ENCODE measurements around the gene GOLGA3. TPM values are rescaled to one million over a fixed set of nuclear protein-coding genes. Genes with fewer than 3 reads are reported as not detected.

GOLGA3 gene
- total and polyA plus RNA-seq, 4 donors: 5.0 to 43.0 (median 15.8) TPM

GRCh38 chr12:132804426-132804861 lies 24.2 kb downstream of the GOLGA3 start:
- Histone ChIP-seq H3K27ac (ENCODE audit: low read depth in 1 of 2, low read length in 2 of 2) (no peak overlapping the region), H3K4me1 (ENCODE audit: control insufficient read depth in 4 of 4, insufficient read depth in 4 of 4, low read length in 3 of 4) (no peaks in the 10 kb centered on the region)
- DNase-seq (ENCODE audit: low spot score): no peak

GRCh38 chr12:132803888-132804287 lies 24.8 kb downstream of the GOLGA3 start:
- WGBS: 95% methylated on average over 15 of the region's 15 CpGs
- peaks cover 21 to 85% (median 51%) of the 10 kb centered on the region in 4 donors for H3K36me3 ChIP-seq (ENCODE audit: control insufficient read depth in 4 of 4, insufficient read depth in 3 of 4, low read depth in 1 of 4, low read length in 3 of 4)

More at GRCh38 chr12:132804426-132804861, 24.2 kb downstream of the GOLGA3 start:
- Histone ChIP-seq H3K36me3 (ENCODE audit: control insufficient read depth in 4 of 4, insufficient read depth in 3 of 4, low read depth in 1 of 4, low read length in 3 of 4) (peaks cover 19 to 79% (median 46%) of the 10 kb centered on the region in 4 donors), H3K4me3 (ENCODE audit: low read depth in 1 of 3, low read length in 3 of 3) (no peak overlapping the region), H3K27me3 (ENCODE audit: control insufficient read depth in 4 of 4, insufficient read depth in 4 of 4, low read length in 3 of 4) (no peaks in the 10 kb centered on the region), H3K9me3 (ENCODE audit: control insufficient read depth in 4 of 4, low read length in 3 of 4) (no peaks in the 10 kb centered on the region), H3K9ac (ENCODE audit: low read depth in 1 of 2, low read length in 2 of 2) (no peak overlapping the region)
- TF ChIP-seq, protein P1, sequence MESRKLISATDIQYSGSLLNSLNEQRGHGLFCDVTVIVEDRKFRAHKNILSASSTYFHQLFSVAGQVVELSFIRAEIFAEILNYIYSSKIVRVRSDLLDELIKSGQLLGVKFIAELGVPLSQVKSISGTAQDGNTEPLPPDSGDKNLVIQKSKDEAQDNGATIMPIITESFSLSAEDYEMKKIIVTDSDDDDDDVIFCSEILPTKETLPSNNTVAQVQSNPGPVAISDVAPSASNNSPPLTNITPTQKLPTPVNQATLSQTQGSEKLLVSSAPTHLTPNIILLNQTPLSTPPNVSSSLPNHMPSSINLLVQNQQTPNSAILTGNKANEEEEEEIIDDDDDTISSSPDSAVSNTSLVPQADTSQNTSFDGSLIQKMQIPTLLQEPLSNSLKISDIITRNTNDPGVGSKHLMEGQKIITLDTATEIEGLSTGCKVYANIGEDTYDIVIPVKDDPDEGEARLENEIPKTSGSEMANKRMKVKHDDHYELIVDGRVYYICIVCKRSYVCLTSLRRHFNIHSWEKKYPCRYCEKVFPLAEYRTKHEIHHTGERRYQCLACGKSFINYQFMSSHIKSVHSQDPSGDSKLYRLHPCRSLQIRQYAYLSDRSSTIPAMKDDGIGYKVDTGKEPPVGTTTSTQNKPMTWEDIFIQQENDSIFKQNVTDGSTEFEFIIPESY (IDR thresholded peaks at IDR 0.05): no peak
- no peak for TF ChIP-seq MAX (IDR thresholded peaks at IDR 0.05)
- 83% methylated on average over 16 of the region's 16 CpGs for WGBS

GRCh38 chr12:132803125-132803524 lies 25.5 kb downstream of the GOLGA3 start:
- 97% methylated on average over 14 of the region's 14 CpGs for WGBS
- TF ChIP-seq RAD21 (IDR thresholded peaks at IDR 0.05) (no peak), JUND (IDR thresholded peaks at IDR 0.05) (no peak), SP1 (IDR thresholded peaks at IDR 0.05) (no peak), YY1 (IDR thresholded peaks at IDR 0.05) (no peak), FOXA2 (IDR thresholded peaks at IDR 0.05) (no peak), FOXA1 (IDR thresholded peaks at IDR 0.05) (no peak), MAX (IDR thresholded peaks at IDR 0.05) (no peak), TAF1 (conservative IDR thresholded peaks at IDR 0.05) (no peak), REST (IDR thresholded peaks at IDR 0.05) (no peak), HNF4A (conservative IDR thresholded peaks at IDR 0.05) (no peak), GABPA (IDR thresholded peaks at IDR 0.05 in 1 of 2, conservative IDR thresholded peaks at IDR 0.05 in 1 of 2) (no peak), RXRA (IDR thresholded peaks at IDR 0.05) (no peak), CTCF (IDR thresholded peaks at IDR 0.05; ENCODE audit: low read depth, low read length, missing input control) (no peak)
- TF ChIP-seq, protein P2, sequence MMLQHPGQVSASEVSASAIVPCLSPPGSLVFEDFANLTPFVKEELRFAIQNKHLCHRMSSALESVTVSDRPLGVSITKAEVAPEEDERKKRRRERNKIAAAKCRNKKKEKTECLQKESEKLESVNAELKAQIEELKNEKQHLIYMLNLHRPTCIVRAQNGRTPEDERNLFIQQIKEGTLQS (IDR thresholded peaks at IDR 0.05): no peak
- Histone ChIP-seq H3K4me1 (ENCODE audit: control insufficient read depth in 4 of 4, insufficient read depth in 4 of 4, low read length in 3 of 4) (no peaks in the 10 kb centered on the region), H3K9ac (ENCODE audit: low read depth in 1 of 2, low read length in 2 of 2) (no peak overlapping the region), H3K27me3 (ENCODE audit: control insufficient read depth in 4 of 4, insufficient read depth in 4 of 4, low read length in 3 of 4) (no peaks in the 10 kb centered on the region), H3K36me3 (ENCODE audit: control insufficient read depth in 4 of 4, insufficient read depth in 3 of 4, low read depth in 1 of 4, low read length in 3 of 4) (peaks cover 21 to 87% (median 53%) of the 10 kb centered on the region in 4 donors), H3K4me3 (ENCODE audit: low read depth in 1 of 3, low read length in 3 of 3) (no peak overlapping the region), H3K9me3 (ENCODE audit: control insufficient read depth in 4 of 4, low read length in 3 of 4) (no peaks in the 10 kb centered on the region), H3K27ac (ENCODE audit: low read depth in 1 of 2, low read length in 2 of 2) (no peak overlapping the region)
- DNase-seq (ENCODE audit: low spot score): no peak

More at GRCh38 chr12:132803888-132804287, 24.8 kb downstream of the GOLGA3 start:
- no peak for TF ChIP-seq YY1 (IDR thresholded peaks at IDR 0.05)
- no peak for TF ChIP-seq HNF4A (conservative IDR thresholded peaks at IDR 0.05)
- no peak for TF ChIP-seq GABPA (IDR thresholded peaks at IDR 0.05 in 1 of 2, conservative IDR thresholded peaks at IDR 0.05 in 1 of 2)
- Histone ChIP-seq H3K4me3 (ENCODE audit: low read depth in 1 of 3, low read length in 3 of 3) (no peak overlapping the region), H3K27ac (ENCODE audit: low read depth in 1 of 2, low read length in 2 of 2) (no peak overlapping the region), H3K27me3 (ENCODE audit: control insufficient read depth in 4 of 4, insufficient read depth in 4 of 4, low read length in 3 of 4) (no peaks in the 10 kb centered on the region), H3K4me1 (ENCODE audit: control insufficient read depth in 4 of 4, insufficient read depth in 4 of 4, low read length in 3 of 4) (no peaks in the 10 kb centered on the region), H3K9ac (ENCODE audit: low read depth in 1 of 2, low read length in 2 of 2) (no peak overlapping the region), H3K9me3 (ENCODE audit: control insufficient read depth in 4 of 4, low read length in 3 of 4) (no peaks in the 10 kb centered on the region)
- no peak for DNase-seq (ENCODE audit: low spot score)
